Astrocyte (in vitro differentiated cells and primary cell): ENCODE data around the gene RNF113A. TPM values are rescaled to one million over a fixed set of nuclear protein-coding genes. Genes with fewer than 3 reads are reported as not detected.

Experiments
- DNase-seq: peaks from one replicate; pipeline ENCODE4 v3.0.0-alpha.2; 2010; ENCODE audit warnings: low read depth
- FAIRE-seq: peaks from 2 replicates; lab custom pipeline; 2011; peaks lifted over from hg19 to GRCh38; lab: Jason Lieb, UNC
- H2AFZ ChIP-seq: 2 replicates; pipeline ENCODE4 v1.6.0; 2012; ENCODE audit warnings: low read depth, low read length, inconsistent platforms
- H3K27ac ChIP-seq: 2 replicates; pipeline ENCODE4 v1.5.1; 2011; ENCODE audit warnings: low read depth, low read length, inconsistent platforms
- H3K27me3 ChIP-seq: 2 replicates; pipeline ENCODE4 v1.6.0; 2011; ENCODE audit warnings: low read length, inconsistent platforms; ENCODE audit not compliant: insufficient read depth
- H3K36me3 ChIP-seq: 2 replicates; pipeline ENCODE4 v1.5.1; 2011; ENCODE audit warnings: low read length, inconsistent platforms; ENCODE audit not compliant: insufficient read depth
- H3K4me1 ChIP-seq: 2 replicates; pipeline ENCODE4 v1.5.1; 2011; ENCODE audit warnings: low read length, inconsistent platforms; ENCODE audit not compliant: insufficient read depth
- H3K4me2 ChIP-seq: 2 replicates; pipeline ENCODE4 v1.6.0; 2012; ENCODE audit warnings: low read length, inconsistent platforms
- H3K4me3 ChIP-seq: 2 replicates; pipeline ENCODE4 v1.5.1; 2011; ENCODE audit warnings: low read depth, mild to moderate bottlenecking, low read length, inconsistent platforms; ENCODE audit not compliant: insufficient read depth
- H3K79me2 ChIP-seq: 2 replicates; pipeline ENCODE4 v1.6.0; 2012; ENCODE audit warnings: mild to moderate bottlenecking, low read length, inconsistent platforms; ENCODE audit not compliant: insufficient read depth
- H3K9ac ChIP-seq: 2 replicates; pipeline ENCODE4 v1.6.0; 2012; ENCODE audit warnings: mild to moderate bottlenecking, low read length, inconsistent platforms
- H3K9me3 ChIP-seq: 2 replicates; pipeline ENCODE4 v1.5.1; 2012; ENCODE audit warnings: low read depth, mild to moderate bottlenecking, low read length, inconsistent platforms; ENCODE audit not compliant: insufficient read depth
- H4K20me1 ChIP-seq: 2 replicates; pipeline ENCODE4 v1.6.0; 2012; ENCODE audit warnings: low read length, inconsistent platforms; ENCODE audit not compliant: insufficient read depth
- H3K27ac Mint-ChIP-seq: one replicate; pipeline ENCODE4 v1.8.0; 2021; ENCODE audit warnings: mild to moderate bottlenecking, mixed read lengths; ENCODE audit not compliant: unreplicated experiment
- H3K27me3 Mint-ChIP-seq: one replicate; pipeline ENCODE4 v1.8.0; 2021; ENCODE audit warnings: low read depth, mixed read lengths; ENCODE audit not compliant: unreplicated experiment
- H3K36me3 Mint-ChIP-seq: one replicate; pipeline ENCODE4 v1.8.0; 2021; ENCODE audit warnings: low read depth, mixed read lengths; ENCODE audit not compliant: unreplicated experiment
- H3K4me1 Mint-ChIP-seq: one replicate; pipeline ENCODE4 v1.8.0; 2021; ENCODE audit warnings: low read depth, mixed read lengths; ENCODE audit not compliant: unreplicated experiment
- H3K4me3 Mint-ChIP-seq: one replicate; pipeline ENCODE4 v1.8.0; 2021; ENCODE audit warnings: mild to moderate bottlenecking, moderate library complexity, mixed read lengths; ENCODE audit not compliant: unreplicated experiment
- H3K9me3 Mint-ChIP-seq: one replicate; pipeline ENCODE4 v1.8.0; 2021; ENCODE audit warnings: mild to moderate bottlenecking, mixed read lengths; ENCODE audit not compliant: unreplicated experiment
- CTCF ChIP-seq: IDR thresholded peaks from 2 replicates; pipeline ENCODE4 v1.5.1; 2011; ENCODE audit warnings: low read depth, mild to moderate bottlenecking, inconsistent platforms, low read length, moderate library complexity; ENCODE audit not compliant: insufficient read depth
- EZH2 ChIP-seq: IDR thresholded peaks from 2 replicates; pipeline ENCODE4 v1.6.1; 2012; ENCODE audit warnings: mild to moderate bottlenecking, low read length, inconsistent platforms; ENCODE audit not compliant: insufficient read depth
- total RNA-seq: library from RNA; stranded (reverse); gene quantifications from 2 replicates; pipeline ENCODE4 v1.2.1, GENCODE V29; 2021

Gene RNF113A
- total RNA-seq, 1 donor from 2014 or later, result 16.3 TPM

GRCh38 chrX:119880552-119881437 is 9.3 kb upstream of the RNF113A start:
- FAIRE-seq (peak; percentile 93), DNase-seq (peak; percentile 29)
- H3K27me3 ChIP-seq, result no peaks in the 10 kb centered on the region
- Mint-ChIP-seq H3K4me3 (no peak overlapping the region), H3K4me1 (no peaks in the 10 kb centered on the region), H3K27ac (no peak overlapping the region), H3K9me3 (no peaks in the 10 kb centered on the region), H3K36me3 (peaks cover 2% of the 10 kb centered on the region), H3K27me3 (no peaks in the 10 kb centered on the region)
- no peak overlapping the region for H3K4me3 ChIP-seq
- no peak overlapping the region for H3K4me2 ChIP-seq
- no peak overlapping the region for H3K9ac ChIP-seq
- H3K9me3 ChIP-seq, result no peaks in the 10 kb centered on the region
- no peaks in the 10 kb centered on the region for H3K79me2 ChIP-seq
- no peak for TF ChIP-seq EZH2
- peak; percentile 52 for TF ChIP-seq CTCF
- no peaks in the 10 kb centered on the region for H3K4me1 ChIP-seq
- H2AFZ ChIP-seq, result no peak overlapping the region
- H3K27ac ChIP-seq, result no peak overlapping the region
- peaks cover 3% of the 10 kb centered on the region for H3K36me3 ChIP-seq
- H4K20me1 ChIP-seq, result no peaks in the 10 kb centered on the region

GRCh38 chrX:119880076-119880475 is 8.5 kb upstream of the RNF113A start:
- DNase-seq (no peak), FAIRE-seq (no peak)
- Histone ChIP-seq H3K4me3 (no peak overlapping the region), H2AFZ (no peak overlapping the region), H3K4me1 (no peaks in the 10 kb centered on the region), H3K9ac (no peak overlapping the region), H3K27me3 (no peaks in the 10 kb centered on the region), H3K79me2 (no peaks in the 10 kb centered on the region), H3K27ac (no peak overlapping the region), H3K4me2 (no peak overlapping the region), H3K36me3 (peaks cover 3% of the 10 kb centered on the region), H4K20me1 (no peaks in the 10 kb centered on the region), H3K9me3 (no peaks in the 10 kb centered on the region)
- Mint-ChIP-seq H3K27me3 (no peaks in the 10 kb centered on the region), H3K4me1 (no peaks in the 10 kb centered on the region), H3K9me3 (no peaks in the 10 kb centered on the region), H3K36me3 (peaks cover 2% of the 10 kb centered on the region), H3K27ac (no peak overlapping the region), H3K4me3 (no peak overlapping the region)
- no peak for TF ChIP-seq EZH2
- TF ChIP-seq CTCF, result no peak

- H3K4me2 ChIP-seq, result no peak overlapping the region
- Mint-ChIP-seq H3K4me1 (no peaks in the 10 kb centered on the region), H3K4me3 (no peak overlapping the region), H3K36me3 (peaks cover 2% of the 10 kb centered on the region), H3K27me3 (no peaks in the 10 kb centered on the region), H3K9me3 (no peaks in the 10 kb centered on the region), H3K27ac (no peak overlapping the region)
- H3K27me3 ChIP-seq, result no peaks in the 10 kb centered on the region
- FAIRE-seq (no peak), DNase-seq (no peak)
- no peak overlapping the region for H2AFZ ChIP-seq
- no peak overlapping the region for H3K9ac ChIP-seq
- no peak overlapping the region for H3K4me3 ChIP-seq
- no peaks in the 10 kb centered on the region for H3K4me1 ChIP-seq
- no peak overlapping the region for H3K27ac ChIP-seq
- TF ChIP-seq CTCF (no peak), EZH2 (no peak)
- H4K20me1 ChIP-seq, result no peaks in the 10 kb centered on the region
- H3K36me3 ChIP-seq, result peaks cover 3% of the 10 kb centered on the region
- peaks cover 3% of the 10 kb centered on the region for H3K79me2 ChIP-seq
- H3K9me3 ChIP-seq, result no peaks in the 10 kb centered on the region
Measured at GRCh38 chrX:119878740-119879139, 7.2 kb upstream of the RNF113A start.
